Peyer's patch (tissue), 4 donors: ENCODE data around the gene UGT2A3.
"Not testable (repeated sequence)": the region's sequence is repeated elsewhere in the genome, so short reads cannot be mapped to it uniquely, and the experiment has no call there.

ENCODE experiments used
- CTCF ChIP-seq, 6 experiments: fragments of 450-650 bp in 4 of 6; fragments of 200-600 bp in 2 of 6; sonication (generic) in 1 of 6; IDR thresholded peaks; one replicate each; pipeline ENCODE4 v1.5.1; 2017 to 2019; ENCODE audit warnings: antibody characterized with exemption in 6 of 6, mild to moderate bottlenecking in 3 of 6, moderate library complexity in 1 of 6
- POLR2A ChIP-seq, 2 donors: fragments of 450-650 bp; IDR thresholded peaks; one replicate each; pipeline ENCODE4 v1.5.1; 2017; ENCODE audit warnings: antibody characterized with exemption in 2 of 2, mild to moderate bottlenecking in 2 of 2, moderate library complexity in 2 of 2

GRCh38 chr4:68959085-68959484, 7.5 kb upstream of the UGT2A3 start:
- not testable (repeated sequence) for TF ChIP-seq CTCF, POLR2A (IDR thresholded peaks at IDR 0.05)
